Measurements from ENCODE around the gene ABHD16B.
"Not testable (repeated sequence)": the region's sequence is repeated elsewhere in the genome, so short reads cannot be mapped to it uniquely, and the experiment has no call there.

Gene ABHD16B

DNA sequence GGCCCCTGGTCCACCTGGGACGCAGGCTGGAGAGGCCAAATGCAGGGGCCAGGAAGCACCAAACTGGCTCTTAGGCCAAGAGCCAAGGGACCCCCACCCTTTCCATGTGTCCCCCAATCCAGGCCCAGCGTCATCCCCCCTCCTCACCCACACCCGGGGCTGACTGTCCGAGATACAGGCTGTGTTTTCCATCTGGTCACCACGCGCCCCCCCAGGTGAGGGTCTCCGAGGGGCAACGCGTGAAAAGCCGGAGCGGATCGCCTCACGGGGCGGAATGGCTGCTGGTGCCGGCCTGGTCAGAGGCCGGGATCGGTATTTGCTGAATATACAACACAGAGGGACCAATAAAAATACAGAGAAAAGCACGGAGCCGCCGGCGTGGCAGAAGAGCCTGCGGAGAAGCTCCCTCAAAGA lies 5.2 kb upstream of the ABHD16B start:
- DNase-seq: no peak

DNA sequence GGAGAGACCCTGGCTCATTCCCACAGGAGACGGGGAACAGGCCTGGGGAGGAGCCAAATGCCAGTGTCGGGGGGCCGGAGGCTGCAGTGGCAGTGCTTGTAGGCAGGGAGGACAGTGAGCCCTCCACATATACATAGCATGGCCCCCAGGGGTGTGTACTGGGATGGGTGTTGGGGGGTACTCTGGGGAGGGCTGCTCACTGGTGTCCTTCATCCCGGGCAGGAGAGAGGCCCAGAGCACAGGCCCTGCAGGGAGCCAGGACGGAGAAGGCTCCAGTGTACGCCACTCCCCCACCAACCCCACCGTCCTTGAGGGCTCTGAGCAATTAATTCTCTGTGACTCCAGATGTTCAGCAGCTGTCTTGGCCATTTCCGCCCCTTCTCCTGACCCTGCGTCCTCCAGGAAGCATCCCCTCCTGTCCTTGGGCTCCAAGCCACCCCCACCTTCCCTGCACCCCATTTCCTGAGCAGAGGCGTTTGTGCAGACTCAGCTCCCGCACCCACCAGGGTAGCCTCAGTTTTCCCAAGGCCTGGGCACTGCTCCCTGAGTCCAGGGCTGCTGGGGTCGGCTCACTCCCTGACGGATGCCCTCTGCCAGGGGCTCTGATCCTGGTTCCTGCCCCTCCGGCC lies 3.4 kb upstream of the ABHD16B start:
- DNase-seq: no peak

DNA sequence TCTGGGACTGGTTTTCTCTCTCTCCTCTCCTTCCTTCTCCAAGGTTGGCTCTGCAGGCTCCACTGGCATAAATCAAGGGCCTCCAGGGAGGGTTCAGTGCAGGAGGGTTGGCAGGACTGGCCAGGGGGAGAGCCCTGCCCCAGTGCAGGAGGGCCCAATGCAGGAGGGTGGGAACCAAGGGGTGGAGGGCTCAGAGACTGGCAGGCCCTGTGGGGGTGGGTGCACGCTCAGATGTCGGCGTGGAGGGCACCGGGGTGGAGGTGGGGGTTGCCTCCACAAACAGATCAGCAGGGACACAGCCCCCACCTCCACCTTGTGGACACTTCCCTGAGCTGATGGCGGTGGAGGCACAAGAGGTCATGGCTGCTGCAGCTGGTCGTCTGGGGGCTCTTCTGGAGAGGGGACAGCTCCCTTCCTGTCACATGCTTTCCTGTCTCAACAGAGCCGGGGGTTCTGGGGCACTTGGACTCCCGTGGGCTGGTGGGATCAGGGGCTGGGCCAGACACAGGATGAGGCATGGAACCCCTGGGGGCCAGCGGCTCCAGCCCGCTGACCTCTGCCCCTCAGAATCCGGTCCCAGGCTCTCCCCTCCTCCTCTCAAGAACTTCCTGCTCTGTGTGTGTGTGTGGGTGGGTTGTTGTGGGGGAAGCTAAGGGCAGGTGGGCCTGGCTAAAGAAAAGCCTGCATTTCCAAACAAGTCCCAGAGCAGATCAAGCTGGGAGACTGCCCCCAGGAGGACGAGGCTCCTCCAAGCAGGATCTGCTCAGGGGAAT lies 2.7 kb upstream of the ABHD16B start:
- no peak for DNase-seq

DNA sequence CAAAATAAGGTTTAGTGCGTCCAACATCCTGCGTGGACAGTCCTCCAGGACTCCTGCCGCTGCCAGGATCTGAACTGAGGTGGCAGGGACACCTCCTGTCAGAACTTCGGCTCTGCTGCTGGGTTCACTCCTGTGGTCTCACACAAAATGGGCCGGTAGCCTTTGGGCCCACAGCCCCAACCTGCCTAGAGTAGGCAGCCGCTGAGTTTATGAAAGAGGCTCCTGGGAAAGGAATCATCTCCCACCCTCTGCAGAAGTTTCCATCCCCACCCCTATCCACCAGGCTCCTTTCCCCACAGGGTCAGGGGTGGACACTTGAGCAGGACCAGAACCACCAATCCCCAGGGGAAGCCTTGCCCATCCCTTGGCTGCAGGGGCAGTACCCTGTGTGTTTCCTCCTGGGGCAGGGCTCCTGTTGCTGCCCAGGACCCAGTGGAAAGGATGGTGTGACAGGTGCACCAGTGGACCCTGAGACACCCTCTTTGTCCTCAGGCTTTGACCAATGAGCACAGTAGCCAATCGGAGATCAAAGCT lies 2.1 kb upstream of the ABHD16B start:
- no peak for DNase-seq

DNA sequence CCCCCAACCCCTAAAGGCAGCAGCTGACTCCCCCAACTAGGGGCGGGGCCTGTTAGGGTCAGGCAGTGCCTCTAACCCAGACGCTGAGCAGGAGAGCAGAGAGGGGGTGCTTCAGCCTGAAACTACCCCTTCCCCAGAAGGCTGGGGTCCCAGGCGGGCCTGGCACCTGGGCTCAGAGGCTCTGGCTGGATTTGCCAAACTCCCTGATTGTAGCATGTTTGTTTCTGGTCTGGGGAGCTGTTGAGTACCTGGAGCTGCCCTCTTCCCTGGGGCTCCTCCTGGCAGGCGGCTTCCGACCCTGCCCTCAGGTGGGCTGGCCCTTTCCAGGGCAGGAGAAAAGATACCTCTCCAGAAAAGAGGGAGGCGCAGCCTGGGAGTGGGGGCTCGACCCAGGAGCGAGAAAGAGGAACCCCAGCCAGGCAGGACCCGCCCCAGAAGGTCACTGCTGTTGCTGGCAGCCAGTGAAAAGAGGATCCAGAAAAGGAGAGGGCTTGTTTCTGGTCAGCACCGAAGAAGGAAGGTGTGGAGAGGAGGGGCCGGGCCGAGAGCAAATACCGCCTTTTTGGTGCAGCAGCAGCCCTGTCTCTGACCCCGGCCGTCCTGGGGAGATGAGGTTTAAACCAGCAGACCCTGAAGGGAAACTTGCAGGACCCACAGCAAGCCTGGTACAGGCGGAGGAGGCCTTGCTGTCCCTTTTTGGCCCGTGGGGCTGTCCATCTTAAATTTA lies 810 bp upstream of the ABHD16B start:
- no peak for DNase-seq

DNA sequence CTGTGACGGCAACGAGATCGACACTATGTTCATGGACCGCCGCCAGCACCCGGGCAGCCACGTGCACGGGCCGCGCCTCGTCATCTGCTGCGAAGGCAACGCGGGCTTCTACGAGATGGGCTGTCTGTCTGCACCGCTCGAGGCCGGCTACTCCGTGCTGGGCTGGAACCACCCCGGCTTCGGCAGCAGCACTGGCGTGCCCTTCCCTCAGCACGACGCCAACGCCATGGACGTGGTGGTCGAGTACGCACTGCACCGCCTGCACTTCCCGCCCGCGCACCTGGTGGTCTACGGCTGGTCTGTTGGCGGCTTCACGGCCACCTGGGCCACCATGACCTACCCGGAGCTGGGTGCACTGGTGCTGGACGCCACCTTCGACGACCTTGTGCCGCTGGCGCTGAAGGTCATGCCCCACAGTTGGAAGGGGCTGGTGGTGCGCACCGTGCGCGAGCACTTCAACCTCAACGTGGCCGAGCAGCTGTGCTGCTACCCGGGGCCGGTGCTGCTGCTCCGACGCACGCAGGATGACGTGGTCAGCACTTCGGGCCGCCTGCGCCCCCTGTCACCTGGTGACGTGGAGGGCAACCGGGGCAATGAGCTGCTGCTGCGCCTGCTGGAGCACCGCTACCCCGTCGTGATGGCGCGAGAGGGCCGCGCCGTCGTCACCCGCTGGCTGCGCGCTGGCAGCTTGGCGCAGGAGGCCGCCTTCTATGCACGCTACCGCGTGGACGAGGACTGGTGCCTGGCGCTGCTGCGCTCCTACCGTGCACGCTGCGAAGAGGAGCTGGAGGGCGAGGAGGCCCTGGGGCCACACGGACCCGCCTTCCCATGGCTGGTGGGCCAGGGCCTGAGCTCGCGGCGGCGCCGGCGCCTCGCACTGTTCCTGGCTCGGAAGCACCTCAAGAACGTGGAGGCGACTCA lies 943 bp downstream of the ABHD16B start:
- no peak for DNase-seq

DNA sequence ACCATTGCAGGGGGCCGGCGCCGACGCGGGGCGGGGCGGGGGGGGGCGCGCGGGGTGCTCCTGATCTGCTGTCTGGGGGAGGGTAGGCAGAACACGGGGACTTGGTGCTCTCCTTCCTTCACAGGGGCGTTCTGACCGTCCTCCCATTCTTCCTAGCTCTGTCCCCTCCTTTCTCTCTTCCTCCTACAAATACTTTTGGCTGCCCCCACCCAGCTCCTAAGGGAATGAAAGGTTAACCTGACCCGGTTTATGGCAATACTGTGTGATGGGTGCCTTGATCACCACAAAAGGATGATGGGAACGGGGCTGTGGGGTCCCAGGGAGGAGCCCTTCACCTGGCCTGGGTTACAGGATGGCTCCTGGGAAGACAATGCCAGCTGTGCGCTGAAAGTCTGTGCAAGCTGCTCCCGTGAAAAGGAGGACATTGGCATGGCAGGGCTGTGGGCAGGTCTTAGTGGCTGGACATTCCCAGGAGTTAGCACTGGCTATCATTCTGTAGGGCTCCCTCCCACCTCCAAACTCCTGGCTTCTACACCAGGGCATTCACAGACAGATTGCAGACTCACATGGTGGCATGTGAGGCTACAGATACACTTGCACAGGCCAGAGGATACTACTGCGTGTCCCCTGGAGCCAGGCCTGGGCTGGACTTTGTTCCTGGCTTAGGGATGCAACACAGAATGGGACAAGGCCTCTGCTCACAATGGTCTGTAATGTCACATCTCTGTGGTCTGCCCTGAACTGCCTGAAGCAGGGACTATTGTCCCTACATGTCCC lies 1.9 kb downstream of the ABHD16B start:
- DNase-seq: no peak

DNA sequence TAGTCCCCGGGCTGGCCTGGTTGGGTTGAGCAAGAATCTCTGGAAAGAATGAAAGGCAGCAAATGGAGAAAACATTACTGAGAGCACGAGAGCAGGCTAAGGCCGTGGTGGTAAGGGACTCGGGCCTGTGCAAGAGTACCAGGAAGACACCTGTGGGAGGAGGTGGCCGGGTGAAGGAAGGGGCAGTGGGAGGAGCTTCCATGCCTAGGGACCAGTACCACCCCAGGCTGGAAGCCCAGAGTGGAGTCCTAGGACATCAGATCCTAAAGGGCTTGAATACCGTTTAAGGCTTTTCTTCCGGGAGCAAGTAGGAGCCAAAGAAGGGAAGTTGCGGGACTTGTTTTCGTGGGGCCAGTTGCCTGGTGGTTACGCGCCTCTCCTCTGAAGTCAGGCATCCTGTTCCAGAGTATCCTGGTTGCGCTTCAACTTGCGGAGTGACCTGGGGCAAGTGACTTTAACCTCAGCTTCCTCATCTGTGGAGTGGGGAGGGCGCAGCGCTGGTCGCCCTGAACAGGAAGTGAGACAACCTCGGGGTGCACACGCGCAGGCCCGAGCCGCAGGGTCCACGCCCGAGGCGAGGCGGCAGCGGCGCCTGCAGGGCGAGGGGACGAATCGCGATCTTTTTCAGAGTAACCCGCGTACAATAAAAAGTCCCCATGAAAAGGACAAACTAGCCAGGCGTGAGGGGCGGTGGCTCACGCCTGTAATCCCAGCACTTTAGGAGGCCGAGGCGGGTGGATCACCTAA lies 2.7 kb downstream of the ABHD16B start:
- DNase-seq: peak; percentile 89

DNA sequence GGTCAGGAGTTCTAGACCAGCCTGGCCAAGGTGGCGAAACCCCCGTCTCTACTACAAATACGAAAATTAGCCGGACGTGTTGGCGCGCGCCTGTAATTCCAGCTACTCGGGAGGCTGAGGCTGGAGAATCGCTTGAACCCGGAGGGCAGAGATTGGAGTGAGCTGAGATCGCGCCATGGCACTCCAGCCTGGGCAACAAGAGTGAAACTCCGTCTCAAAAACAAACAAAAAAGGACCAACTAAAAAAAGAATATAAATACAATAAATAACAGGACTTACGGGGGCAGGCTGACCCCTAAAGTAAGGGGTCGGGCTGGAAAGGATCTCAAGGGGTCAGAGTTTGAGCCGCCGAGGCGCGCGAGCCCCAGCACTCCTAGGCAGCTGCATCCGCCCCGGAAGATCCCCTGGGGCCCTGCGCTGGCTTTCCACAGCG lies 3.3 kb downstream of the ABHD16B start:
- DNase-seq: no peak

DNA sequence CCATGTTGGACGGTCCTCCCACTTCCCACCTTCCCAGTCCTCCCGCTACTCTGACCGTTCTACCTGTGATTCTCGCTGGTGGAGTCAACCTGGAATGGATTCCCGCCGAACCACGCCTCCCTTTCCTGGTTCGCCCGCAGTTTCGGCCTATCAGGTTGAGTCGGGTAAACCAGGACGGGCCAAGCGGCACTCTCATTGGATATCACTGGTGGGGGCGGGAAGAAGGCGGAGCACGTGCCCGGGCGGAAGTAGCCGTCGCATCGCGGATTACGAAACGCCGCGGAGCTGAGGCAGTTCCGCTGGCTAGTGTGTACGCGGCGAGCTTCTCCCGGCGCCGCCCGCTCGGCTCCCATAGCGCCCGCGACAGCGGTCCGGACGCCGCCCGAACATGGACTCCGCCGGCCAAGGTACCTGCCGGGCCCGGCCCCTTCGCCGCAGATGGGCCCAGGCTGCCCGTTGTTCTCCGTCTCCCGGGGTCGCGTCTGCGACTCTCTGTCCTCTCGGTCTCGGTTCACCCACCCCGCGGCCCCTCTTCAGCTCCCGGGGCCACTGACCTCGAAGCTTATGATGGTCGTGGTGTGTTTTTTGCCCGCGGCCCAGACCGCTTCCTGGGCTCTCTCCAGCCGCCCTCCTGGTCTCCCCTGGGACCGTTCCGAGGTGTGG lies 3.8 kb downstream of the ABHD16B start, which contains the start of gene TPD52L2:
Gene TPD52L2 (plus strand): TSS at position 293 of the 663 bp plus-strand sequence. CDS start 96 bp downstream, at position 389.
- DNase-seq: peak; percentile 99

DNA sequence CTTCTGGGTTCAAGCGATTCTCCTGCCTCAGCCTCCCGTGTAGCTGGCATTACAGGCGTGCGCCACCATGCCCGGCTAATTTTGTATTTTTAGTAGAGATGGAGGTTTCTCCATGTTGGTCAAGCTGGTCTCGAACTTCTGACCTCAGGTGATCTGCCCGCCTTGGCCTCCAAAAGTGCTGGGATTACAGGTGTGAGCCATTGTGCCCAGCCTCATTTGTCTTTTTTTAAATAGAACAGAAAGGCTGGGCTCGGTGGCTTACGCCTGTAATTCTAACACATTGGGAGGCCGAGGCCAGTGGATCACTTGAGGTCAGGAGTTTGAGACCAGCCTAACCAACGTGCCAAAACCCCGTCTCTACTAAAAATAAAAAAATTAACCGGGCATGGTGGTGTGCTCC lies 5.7 kb downstream of the ABHD16B start:
- DNase-seq: not testable (repeated sequence)

DNA sequence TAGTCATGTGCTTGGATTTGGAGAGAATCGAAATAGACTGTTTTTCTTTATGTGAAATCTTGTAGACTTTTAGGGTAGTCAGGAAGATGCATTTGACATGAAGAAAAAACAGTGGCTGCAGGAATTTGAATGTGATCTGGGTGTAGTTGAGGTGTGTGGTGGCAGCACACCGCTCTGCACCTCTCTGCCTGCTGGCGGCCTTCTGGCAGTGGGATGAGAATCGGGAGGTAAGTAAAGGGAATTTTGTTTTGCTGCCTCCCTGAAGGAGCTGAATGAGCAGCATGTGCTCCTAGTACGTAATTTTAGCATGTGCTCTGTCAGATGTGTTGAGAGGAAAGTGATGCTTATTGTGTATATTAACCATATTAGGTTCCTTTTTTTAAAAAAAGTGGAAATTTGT lies 7.0 kb downstream of the ABHD16B start:
- DNase-seq: no peak

DNA sequence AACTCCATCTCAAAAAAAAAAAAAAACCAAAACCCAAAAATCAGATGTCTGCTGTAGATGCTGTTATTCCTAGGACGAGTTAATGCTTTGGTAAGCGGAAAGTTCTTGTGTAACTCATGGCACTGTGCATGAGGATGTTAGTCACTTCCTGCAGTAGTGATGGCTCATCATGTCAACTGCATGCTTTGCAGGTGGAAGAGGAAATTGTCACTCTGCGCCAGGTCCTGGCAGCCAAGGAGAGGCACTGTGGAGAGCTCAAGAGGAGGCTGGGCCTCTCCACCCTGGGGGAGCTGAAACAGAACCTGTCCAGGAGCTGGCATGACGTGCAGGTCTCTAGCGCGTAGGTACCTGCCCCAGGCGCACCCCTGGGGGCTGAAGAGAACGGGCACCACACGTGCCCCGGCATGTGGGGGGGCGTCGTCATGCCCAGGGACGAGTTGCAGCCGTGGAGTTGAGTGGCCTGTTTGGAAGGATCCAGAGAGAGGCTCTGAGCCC lies 12.2 kb downstream of the ABHD16B start:
- DNase-seq: peak; percentile 82

DNA sequence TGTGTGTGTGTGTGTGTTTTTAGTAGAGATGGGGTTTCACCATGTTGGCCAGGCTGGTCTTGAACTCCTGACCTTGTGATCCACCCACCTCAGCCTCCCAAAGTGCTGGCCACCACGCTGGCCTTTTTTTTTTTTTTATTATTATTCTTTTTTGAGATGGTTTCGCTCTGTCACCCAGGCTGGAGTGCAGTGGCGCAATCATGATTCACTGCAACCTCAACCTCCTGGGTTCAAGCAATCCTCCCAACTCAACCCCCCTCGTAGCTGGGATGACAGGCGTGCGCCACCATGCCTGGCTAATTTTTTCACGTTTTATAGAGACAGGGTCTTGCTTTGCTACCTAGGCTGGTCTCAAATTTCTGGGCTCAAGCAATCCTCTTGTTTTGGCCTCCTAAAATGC lies 12.9 kb downstream of the ABHD16B start:
- DNase-seq: not testable (repeated sequence)

DNA sequence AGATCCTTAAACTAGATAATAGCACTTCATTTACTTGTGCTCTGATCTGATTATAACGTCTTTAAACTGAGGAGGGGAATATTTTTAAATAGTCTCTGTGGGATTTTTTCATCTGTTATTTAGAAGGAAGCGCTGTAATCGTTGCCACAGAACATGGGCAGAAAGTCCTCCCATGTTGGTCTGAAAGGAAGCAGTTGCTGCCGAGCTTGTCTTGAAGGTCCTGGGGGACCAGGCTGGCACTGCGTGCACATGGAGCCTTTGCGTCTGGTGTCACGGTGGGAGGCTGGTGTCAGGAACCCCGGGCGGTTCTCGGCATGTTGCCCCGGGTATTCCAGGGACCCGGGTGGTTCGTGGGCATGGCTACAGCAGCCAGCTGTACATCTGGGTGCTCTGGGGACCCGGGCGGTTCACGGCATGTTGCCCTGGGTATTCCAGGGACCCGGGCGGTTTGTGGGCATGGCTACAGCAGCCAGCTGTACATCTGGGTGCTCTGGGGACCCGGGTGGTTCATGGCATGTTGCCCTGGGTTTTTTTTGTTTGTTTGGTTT lies 15.3 kb downstream of the ABHD16B start:
- DNase-seq: no peak

DNA sequence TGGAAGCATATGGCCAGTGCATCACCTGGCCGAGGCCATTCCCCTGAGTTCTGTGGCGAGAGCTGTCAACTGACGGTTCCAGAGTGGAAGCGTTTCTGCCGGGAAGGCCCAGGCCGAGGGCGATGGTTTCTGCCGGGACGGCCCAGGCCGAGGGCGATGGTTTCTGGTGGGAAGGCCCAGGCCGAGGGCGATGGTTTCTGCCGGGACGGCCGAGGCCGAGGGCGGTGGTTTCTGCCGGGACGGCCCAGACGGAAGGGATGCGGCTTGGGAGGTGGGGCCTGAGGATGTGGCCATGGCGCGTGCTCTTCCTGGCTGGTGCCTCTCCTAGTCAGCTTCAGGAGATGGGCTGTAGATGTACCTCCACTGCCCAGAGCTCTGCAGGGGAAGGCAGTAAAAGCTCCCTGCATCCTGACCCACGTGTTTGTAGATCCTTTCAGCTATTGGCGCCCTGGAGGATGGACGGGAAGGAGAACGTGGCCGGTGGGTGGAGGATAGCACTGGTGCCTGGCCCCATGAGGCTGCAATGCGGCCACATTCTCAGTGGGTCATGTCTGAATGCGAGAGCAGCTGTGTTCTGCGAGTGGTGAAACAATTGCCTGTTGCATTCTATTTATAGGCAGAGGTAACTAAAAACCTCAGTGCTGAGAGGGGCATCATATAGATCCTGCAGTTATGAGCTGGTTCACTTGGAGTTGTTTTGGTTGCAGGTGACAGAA lies 16.6 kb downstream of the ABHD16B start:
- no peak for DNase-seq

DNA sequence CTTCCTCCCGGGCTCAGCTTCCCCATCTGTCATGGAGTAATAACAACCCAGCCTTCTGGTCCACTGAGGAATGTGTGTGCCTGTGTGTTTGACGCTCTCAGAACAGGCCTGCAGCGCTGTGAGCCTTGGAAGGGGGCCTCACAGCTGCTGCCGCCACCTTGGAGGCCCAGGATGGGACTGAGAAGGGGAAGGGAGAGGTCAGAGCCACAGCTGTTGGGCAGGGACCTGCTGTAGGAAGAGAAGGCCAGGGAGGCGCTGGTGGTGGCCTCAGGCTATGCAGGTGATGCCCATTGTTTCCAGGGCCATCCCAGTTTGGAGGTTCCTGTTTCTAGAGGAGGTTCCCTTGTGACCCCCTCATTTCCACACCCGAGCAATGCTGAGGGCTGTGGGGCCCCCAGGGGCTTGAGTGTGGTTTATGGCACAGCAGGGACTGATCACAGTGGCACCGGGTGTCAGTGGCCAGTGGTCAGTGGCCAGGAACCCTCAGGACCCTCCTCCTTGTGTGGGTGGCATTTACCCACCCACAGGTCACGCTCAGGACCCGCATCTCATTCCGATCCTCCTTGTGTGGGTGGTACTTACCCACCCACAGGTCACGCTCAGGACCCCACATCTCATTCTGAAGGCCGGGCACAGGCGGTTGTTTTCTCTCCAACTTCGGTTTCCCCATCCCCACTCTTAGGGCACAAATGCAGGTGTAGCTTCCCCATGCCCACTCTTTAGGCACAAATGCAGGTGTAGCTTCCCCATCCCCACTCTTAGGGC lies 17.8 kb downstream of the ABHD16B start:
- no peak for DNase-seq

DNA sequence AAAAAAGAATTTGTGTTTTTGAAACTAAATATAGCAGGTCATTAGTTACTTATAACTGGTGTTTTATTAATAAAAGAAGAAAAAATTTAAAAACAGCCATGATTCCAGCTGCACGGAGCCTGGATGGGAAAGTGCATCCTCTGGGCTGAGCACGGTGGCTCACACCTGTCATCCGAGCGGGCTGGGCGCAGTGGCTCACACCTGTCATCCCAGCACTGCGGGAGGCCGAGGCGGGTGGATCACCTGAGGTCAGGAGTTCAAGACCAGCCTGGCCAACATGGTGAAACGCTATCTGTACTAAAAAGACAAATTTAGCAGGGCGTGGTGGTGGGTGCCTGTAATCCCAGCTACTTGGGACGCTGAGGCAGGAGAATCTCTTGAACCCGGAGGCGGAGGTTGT lies 19.6 kb downstream of the ABHD16B start:
- not testable (repeated sequence) for DNase-seq
